ENCODE measurements around the gene PTPN14.

DNA sequence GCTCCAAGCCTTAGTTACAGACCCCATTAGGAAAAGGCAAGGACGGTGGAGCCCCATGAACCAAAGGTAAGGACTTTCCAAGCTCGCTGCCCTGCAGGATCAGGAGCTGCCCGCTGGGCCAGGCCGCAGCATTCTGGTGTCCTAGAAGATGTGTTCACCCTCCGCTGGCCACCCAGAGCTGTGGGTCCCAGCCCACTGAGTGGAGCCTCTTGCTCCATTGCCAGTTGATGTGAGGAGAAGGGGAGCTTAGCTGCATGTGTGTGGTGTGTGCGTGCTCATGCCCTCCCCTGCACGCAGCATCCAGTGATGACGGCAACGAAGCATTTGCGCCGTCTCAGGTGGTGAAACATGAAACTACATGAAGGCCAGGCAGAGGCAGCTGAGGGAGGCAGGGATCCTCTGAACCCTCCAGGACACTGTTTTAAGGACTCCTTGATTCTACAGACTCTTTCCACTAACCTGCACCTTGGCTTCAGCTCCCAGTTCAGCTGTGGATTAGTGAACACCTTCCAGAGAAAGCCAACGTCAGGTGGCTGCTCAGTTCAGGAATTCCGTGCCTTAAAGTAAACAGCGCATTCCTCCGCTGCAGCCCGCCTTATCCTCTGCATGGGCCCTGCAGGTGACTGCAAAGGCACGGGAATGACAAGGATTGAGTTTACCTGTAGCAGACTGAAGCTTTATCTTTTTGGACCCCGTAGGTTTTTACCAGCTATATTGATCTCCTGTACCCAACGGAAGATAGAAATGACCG is 221.8 kb downstream of the PTPN14 start:
- TF ChIP-seq, protein P1, sequence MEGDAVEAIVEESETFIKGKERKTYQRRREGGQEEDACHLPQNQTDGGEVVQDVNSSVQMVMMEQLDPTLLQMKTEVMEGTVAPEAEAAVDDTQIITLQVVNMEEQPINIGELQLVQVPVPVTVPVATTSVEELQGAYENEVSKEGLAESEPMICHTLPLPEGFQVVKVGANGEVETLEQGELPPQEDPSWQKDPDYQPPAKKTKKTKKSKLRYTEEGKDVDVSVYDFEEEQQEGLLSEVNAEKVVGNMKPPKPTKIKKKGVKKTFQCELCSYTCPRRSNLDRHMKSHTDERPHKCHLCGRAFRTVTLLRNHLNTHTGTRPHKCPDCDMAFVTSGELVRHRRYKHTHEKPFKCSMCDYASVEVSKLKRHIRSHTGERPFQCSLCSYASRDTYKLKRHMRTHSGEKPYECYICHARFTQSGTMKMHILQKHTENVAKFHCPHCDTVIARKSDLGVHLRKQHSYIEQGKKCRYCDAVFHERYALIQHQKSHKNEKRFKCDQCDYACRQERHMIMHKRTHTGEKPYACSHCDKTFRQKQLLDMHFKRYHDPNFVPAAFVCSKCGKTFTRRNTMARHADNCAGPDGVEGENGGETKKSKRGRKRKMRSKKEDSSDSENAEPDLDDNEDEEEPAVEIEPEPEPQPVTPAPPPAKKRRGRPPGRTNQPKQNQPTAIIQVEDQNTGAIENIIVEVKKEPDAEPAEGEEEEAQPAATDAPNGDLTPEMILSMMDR (IDR thresholded peaks at IDR 0.05), result no peak
- no peak for TF ChIP-seq POLR2A (IDR thresholded peaks at IDR 0.05)
- no peak for TF ChIP-seq EP300 (IDR thresholded peaks at IDR 0.05; ENCODE audit: low read depth)
- no peak for TF ChIP-seq POLR2AphosphoS5 (IDR thresholded peaks at IDR 0.05)

Data from transverse colon (tissue), 4 donors.